Stimulated activated effector memory CD8-positive, alpha-beta T cell treated with anti-CD3 and anti-CD28 coated beads, Interleukin-12 subunit alpha, Interleukin-12 subunit beta, amount 100 ng/mL, for 72 hours (primary cell): Measurements from ENCODE around the gene MACROH2A1.
"Not testable (repeated sequence)": the region's sequence is repeated elsewhere in the genome, so short reads cannot be mapped to it uniquely, and the experiment has no call there.

Experiments
- ATAC-seq: fragments of 150-1000 bp; cut with Tn5 transposase; 2 replicates; pipeline ENCODE4 v1.10.0; 2021
- DNase-seq, 2 donors: peaks; one replicate each; pipeline ENCODE4 v3.0.0; 2021 to 2022; ENCODE audit warnings: low spot score in 2 of 2
- H3K27ac Mint-ChIP-seq: one replicate; pipeline ENCODE4 v1.8.0; 2022; ENCODE audit warnings: mild to moderate bottlenecking, mixed read lengths
- H3K36me3 Mint-ChIP-seq: one replicate; pipeline ENCODE4 v1.8.0; 2022; ENCODE audit warnings: mild to moderate bottlenecking, mixed read lengths
- H3K4me1 Mint-ChIP-seq: one replicate; pipeline ENCODE4 v1.8.0; 2022; ENCODE audit warnings: mixed read lengths
- H3K4me3 Mint-ChIP-seq: one replicate; pipeline ENCODE4 v1.8.0; 2022; ENCODE audit warnings: mild to moderate bottlenecking, mixed read lengths
- H3K9me3 Mint-ChIP-seq: one replicate; pipeline ENCODE4 v1.8.0; 2022; ENCODE audit warnings: mixed read lengths

The MACROH2A1 gene

GRCh38 chr5:135364421-135365262 lies 34.4 kb downstream of the MACROH2A1 start:
- ATAC-seq: no peak
- DNase-seq: no peak
- Mint-ChIP-seq H3K4me1 (no peaks in the 10 kb centered on the region), H3K4me3 (no peak overlapping the region), H3K9me3 (no peaks in the 10 kb centered on the region), H3K27ac (peak overlapping the region; percentile 66), H3K36me3 (peaks cover 92% of the 10 kb centered on the region)

GRCh38 chr5:135363342-135363741 lies 35.7 kb downstream of the MACROH2A1 start:
- not testable (repeated sequence) for ATAC-seq, H3K27ac Mint-ChIP-seq, H3K4me3 Mint-ChIP-seq, H3K9me3 Mint-ChIP-seq, H3K4me1 Mint-ChIP-seq, DNase-seq
- H3K36me3 Mint-ChIP-seq: peaks cover 90% of the 10 kb centered on the region

- DNase-seq (no peak), ATAC-seq (no peak)
- Mint-ChIP-seq H3K4me3 (no peak overlapping the region), H3K4me1 (no peaks in the 10 kb centered on the region), H3K27ac (no peak overlapping the region), H3K9me3 (no peaks in the 10 kb centered on the region), H3K36me3 (peaks cover 79% of the 10 kb centered on the region)
Measured at GRCh38 chr5:135362102-135362501, 36.9 kb downstream of the MACROH2A1 start.

DNA sequence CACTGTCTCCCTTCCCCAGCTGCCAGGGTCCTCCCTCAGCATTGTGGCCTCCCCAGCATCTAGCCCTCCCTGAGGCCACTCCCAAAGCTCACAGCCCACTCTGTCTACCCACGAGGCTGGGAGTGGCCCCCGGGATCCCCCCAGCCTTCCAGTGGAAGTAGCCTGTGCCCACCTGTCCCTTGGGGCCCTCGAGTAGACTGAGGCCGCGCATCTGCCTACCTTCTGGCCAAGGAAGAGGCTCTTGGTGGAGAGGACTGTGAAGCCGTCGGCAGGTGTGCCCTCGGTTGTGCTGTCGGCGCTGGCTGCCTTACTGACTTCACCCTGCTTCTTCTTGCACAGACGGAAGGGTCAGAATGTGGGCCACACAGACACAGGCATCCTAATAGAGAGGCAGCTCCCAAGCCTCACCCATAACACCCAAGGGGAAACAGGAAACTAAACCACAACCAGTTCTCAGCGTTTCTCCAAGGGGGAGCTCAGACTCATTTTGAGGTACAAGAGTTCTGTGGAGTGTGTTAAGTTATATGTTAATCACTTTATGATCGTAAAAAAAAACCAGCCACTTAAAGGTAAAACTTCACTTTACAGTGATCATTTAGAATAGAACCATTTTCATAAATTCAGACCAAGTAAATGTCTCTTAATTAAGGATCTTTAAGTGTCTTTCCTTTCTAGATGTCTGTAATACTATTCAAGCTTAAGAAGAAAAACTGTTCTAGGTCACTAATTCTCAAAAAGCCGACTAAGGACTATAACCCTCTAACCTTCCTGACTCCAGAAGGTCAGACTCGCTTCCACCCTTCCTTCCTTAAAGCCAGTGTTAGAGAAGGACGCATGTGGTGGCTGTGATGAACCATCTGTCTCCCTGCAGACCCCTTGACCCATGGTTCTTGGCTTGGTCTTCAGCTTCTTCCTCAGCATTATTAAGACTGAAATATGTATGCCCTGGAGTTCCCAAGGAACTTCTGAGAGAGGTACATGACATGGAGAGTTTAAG lies 38.5 kb downstream of the MACROH2A1 start:
- peak overlapping the region; percentile 64 for H3K27ac Mint-ChIP-seq
- no peaks in the 10 kb centered on the region for H3K9me3 Mint-ChIP-seq
- H3K4me3 Mint-ChIP-seq: no peak overlapping the region
- no peak for DNase-seq
- no peak for ATAC-seq
- H3K36me3 Mint-ChIP-seq: peaks cover 71% of the 10 kb centered on the region
- no peaks in the 10 kb centered on the region for H3K4me1 Mint-ChIP-seq

- peak overlapping the region; percentile 64 for H3K27ac Mint-ChIP-seq
- DNase-seq: no peak
- H3K9me3 Mint-ChIP-seq: no peaks in the 10 kb centered on the region
- ATAC-seq: no peak
- peaks cover 70% of the 10 kb centered on the region for H3K36me3 Mint-ChIP-seq
- H3K4me1 Mint-ChIP-seq: no peaks in the 10 kb centered on the region
- H3K4me3 Mint-ChIP-seq: no peak overlapping the region
Measured at GRCh38 chr5:135359374-135360165, 39.5 kb downstream of the MACROH2A1 start.

DNA sequence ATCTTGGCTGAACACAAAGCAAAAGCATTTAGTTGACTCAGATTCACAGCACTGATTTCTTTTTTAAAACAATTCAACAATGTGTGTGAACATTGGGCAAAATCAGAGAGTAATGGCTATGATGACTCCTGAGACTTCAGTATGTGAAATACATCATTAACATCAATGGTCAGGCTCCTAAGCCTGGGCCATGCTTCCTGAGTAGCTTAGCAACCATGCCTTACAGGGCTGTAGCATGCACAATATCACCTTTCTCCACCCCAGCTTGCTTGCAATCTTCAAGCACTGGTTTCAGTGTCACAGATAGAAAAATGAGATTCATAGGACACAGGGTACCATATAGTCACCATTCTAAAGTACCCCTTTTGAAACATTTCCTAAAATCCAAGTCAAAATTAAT lies 41.3 kb downstream of the MACROH2A1 start:
- no peak for ATAC-seq
- peak overlapping the region; percentile 6 for H3K27ac Mint-ChIP-seq

DNA sequence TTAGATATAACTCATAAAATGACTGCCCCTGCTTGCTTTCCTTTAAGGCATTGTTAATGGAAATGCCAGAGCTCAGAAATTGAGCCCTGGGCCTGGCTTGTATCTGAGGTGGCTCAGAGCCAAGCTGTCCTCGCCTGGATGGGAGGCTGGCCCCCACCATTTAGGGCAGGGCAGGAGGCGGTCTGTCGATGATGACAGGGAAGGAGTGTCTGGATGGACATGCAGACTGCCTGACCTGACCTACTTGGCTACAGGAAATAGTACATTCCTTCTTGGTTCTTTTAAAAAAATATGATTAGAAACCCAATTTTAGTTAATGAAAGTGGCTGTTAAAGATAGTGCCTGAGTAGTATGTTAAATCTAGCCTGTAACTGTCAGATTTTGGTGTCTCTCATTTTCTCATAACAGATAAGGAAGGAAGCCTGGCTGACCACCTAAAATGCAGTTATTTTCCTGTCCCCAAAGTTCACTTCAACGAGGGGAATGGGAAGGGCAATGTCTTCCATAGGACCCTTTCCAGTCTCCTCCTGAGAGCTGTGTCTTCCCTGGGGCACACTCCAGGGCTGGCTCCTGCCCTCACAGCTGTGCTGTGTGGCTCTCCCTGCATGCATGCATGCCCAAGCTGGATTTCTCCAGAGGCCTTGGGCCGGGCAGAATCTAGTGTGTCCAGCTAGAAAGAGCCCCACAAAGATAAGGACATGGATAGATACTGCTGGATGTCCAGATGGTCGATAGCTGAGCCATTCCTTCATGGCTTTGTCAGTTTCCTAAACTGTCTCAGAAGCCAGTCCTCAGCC lies 42.3 kb downstream of the MACROH2A1 start:
- Mint-ChIP-seq H3K27ac (peak overlapping the region; percentile 17), H3K9me3 (no peaks in the 10 kb centered on the region), H3K36me3 (peaks cover 61% of the 10 kb centered on the region), H3K4me1 (no peaks in the 10 kb centered on the region), H3K4me3 (no peak overlapping the region)
- ATAC-seq: no peak
- DNase-seq: no peak

More for the DNA sequence above, 41.3 kb downstream of the MACROH2A1 start:
- Mint-ChIP-seq H3K4me3 (no peak overlapping the region), H3K9me3 (no peaks in the 10 kb centered on the region), H3K4me1 (no peaks in the 10 kb centered on the region), H3K36me3 (peaks cover 60% of the 10 kb centered on the region)
- no peak for DNase-seq

GRCh38 chr5:135355169-135355568 lies 43.9 kb downstream of the MACROH2A1 start:
- DNase-seq (no peak), ATAC-seq (no peak)
- H3K9me3 Mint-ChIP-seq: no peaks in the 10 kb centered on the region
- peaks cover 65% of the 10 kb centered on the region for H3K36me3 Mint-ChIP-seq
- H3K27ac Mint-ChIP-seq: no peak overlapping the region
- no peak overlapping the region for H3K4me3 Mint-ChIP-seq
- H3K4me1 Mint-ChIP-seq: no peaks in the 10 kb centered on the region

- H3K4me1 Mint-ChIP-seq: no peaks in the 10 kb centered on the region
- H3K9me3 Mint-ChIP-seq: no peaks in the 10 kb centered on the region
- DNase-seq (no peak), ATAC-seq (no peak)
- H3K36me3 Mint-ChIP-seq: peaks cover 60% of the 10 kb centered on the region
- no peak overlapping the region for H3K27ac Mint-ChIP-seq
- H3K4me3 Mint-ChIP-seq: no peak overlapping the region
Measured at GRCh38 chr5:135353952-135354721, 44.9 kb downstream of the MACROH2A1 start.

- Mint-ChIP-seq H3K9me3 (no peaks in the 10 kb centered on the region), H3K27ac (peak overlapping the region; percentile 74), H3K4me3 (no peak overlapping the region), H3K4me1 (no peaks in the 10 kb centered on the region), H3K36me3 (peaks cover 64% of the 10 kb centered on the region)
- DNase-seq: no peak
- ATAC-seq: no peak
Measured at GRCh38 chr5:135350536-135350935, 48.5 kb downstream of the MACROH2A1 start.

DNA sequence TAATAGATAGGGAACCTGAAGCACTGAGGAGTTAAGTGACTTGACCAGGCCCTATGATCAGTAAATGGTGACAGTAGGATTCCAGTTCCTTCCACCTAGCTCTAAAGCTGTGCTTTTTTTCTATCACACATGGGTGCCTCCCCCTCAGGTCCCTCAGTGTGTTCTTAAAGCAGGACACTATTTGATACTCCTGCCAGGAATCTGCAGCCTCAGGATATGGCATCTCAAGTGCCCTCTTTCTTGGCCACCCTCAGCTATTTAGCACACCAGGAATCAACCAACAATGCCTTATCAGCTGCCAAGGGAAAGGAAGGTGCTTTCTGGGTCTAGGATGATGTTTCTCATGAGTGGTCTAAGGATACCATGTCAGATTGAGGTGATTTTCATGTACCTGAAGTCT lies 49.1 kb downstream of the MACROH2A1 start:
- no peak overlapping the region for H3K4me3 Mint-ChIP-seq

GRCh38 chr5:135349451-135349850 lies 49.6 kb downstream of the MACROH2A1 start:
- DNase-seq (no peak), ATAC-seq (no peak)
- H3K9me3 Mint-ChIP-seq: no peaks in the 10 kb centered on the region
- no peak overlapping the region for H3K4me3 Mint-ChIP-seq
- no peak overlapping the region for H3K27ac Mint-ChIP-seq
- peaks cover 65% of the 10 kb centered on the region for H3K36me3 Mint-ChIP-seq
- H3K4me1 Mint-ChIP-seq: no peaks in the 10 kb centered on the region

More for the DNA sequence above, 49.1 kb downstream of the MACROH2A1 start:
- Mint-ChIP-seq H3K9me3 (no peaks in the 10 kb centered on the region), H3K4me1 (no peaks in the 10 kb centered on the region), H3K36me3 (peaks cover 64% of the 10 kb centered on the region), H3K27ac (no peak overlapping the region)
- ATAC-seq (no peak), DNase-seq (no peak)

DNA sequence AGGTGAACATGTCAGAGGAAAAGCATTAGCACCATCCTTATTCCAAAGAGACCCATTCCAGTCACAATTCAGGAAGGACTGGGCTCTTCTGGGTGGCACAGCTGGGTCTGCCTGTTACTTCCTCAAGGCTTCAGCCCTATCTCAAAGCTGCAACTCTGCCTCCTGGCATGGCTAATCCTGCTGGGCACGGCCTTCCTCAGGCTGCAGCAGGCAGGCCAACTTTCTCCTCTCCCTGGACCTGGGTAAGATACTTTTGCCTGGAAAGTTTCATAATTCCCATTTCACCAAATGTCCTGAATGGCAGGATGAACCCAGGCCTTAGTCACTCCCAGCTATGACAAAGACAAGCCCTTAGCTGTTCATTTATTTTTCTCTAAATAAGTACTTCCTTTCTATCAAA lies 50.1 kb downstream of the MACROH2A1 start:
- H3K27ac Mint-ChIP-seq: no peak overlapping the region
- no peaks in the 10 kb centered on the region for H3K4me1 Mint-ChIP-seq
- no peaks in the 10 kb centered on the region for H3K9me3 Mint-ChIP-seq
- H3K4me3 Mint-ChIP-seq: no peak overlapping the region
- no peak for ATAC-seq
- H3K36me3 Mint-ChIP-seq: peaks cover 64% of the 10 kb centered on the region
- no peak for DNase-seq

DNA sequence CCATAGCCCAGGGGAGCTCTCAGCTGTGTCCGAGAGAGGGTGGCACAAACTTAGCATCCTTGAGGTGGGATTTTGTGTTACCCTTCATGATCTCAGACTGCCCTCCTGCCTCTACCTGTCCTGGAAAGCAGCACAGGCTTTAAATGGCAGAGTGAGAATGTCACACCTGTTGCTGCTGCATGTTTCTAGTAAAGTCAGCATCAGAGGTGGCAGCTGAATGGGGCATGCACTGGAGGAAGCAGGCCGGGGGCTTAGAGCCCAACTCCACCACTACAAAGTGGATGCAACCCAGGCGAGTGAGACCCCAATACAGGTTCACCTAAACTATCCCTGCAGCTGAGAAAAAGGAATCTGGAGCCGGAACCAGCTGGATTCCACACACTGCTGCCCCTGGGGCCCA lies 51.6 kb downstream of the MACROH2A1 start:
- H3K27ac Mint-ChIP-seq: no peak overlapping the region
- H3K4me1 Mint-ChIP-seq: no peaks in the 10 kb centered on the region
- no peak overlapping the region for H3K4me3 Mint-ChIP-seq
- ATAC-seq (no peak), DNase-seq (no peak)
- no peaks in the 10 kb centered on the region for H3K9me3 Mint-ChIP-seq
- H3K36me3 Mint-ChIP-seq: peaks cover 71% of the 10 kb centered on the region
